ENCODE data around the gene GSN. TPM values are rescaled to one million over a fixed set of nuclear protein-coding genes. Genes with fewer than 3 reads are reported as not detected.

The GSN gene
- total and polyA plus RNA-seq, 10 of the 15 experiments (the other 5 are each of a cell fraction or from before 2014, with no cell fraction given): 0.66 to 9.2 (median 6.2) TPM

DNA sequence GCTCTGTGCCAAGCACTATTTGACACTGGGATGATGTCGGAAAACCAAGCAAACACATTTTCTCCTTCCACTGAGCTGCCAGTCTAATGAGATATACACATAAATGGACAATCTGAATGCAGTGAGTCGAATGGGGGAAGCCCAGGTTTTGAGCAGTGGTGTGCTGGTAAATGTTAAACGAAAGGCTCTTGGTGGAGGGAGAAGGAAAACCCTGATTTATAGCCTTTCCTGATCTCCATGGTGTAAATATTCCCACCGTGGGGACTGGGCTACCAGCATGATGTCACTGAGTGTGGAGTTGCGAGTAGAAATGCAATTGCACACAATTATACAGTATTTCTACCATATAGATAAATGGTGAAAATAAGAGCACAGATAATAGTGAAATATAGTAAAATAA lies 5.0 kb upstream of the GSN start:
- Histone ChIP-seq H3K9me3 (replicated peaks; ENCODE audit: control insufficient read depth, insufficient read depth, low read length) (no peaks in the 10 kb centered on the region), H2AFZ (ENCODE audit: control insufficient read depth, low read depth, low read length) (no peak overlapping the region), H3K4me2 (ENCODE audit: control insufficient read depth, insufficient read depth) (no peak overlapping the region), H3K4me3 (no peak overlapping the region), H3K79me2 (ENCODE audit: control insufficient read depth, insufficient read depth, low read length) (no peaks in the 10 kb centered on the region), H3K27ac (ENCODE audit: control insufficient read depth, insufficient read depth) (no peak overlapping the region), H3K9ac (ENCODE audit: control insufficient read depth, insufficient read depth, low read length) (no peak overlapping the region), H3K27me3 (replicated peaks in 1 of 2; ENCODE audit: control insufficient read depth in 2 of 2, insufficient read depth in 2 of 2, low read length in 1 of 2) (no peaks in the 10 kb centered on the region), H3K4me1 (ENCODE audit: control insufficient read depth, insufficient read depth, low read length) (peaks cover 5% of the 10 kb centered on the region; the same call in 1 of the 2 replicates), H3K36me3 (ENCODE audit: control insufficient read depth in 2 of 2, insufficient read depth in 2 of 2, low read length in 1 of 2) (no peaks in the 10 kb centered on the region), H4K20me1 (ENCODE audit: control insufficient read depth, insufficient read depth) (no peaks in the 10 kb centered on the region)
- BruUV-seq (replicated peaks): no TSS peak
- intact Hi-C loops (cut with micrococcal nuclease; ENCODE audit: unreplicated experiment): no loop called here
- POLR2A ChIA-PET: no interaction called here
- 44% methylated on average over 5 of the region's 5 CpGs for WGBS (ENCODE audit: insufficient coverage, insufficient replicate concordance, low lambda C conversion rate, missing lambda C conversion rate)
- FAIRE-seq (no peak), DNase-seq (ENCODE audit: low read depth, low spot score) (no peak), ATAC-seq (no peak)
- CTCF ChIA-PET: interaction anchor here (1.8 to 4.6 kb wide), 2 partner anchors 15 to 49 kb away, joined by 8 to 19 read pairs; no protein-coding TSS in a partner anchor
- RAD21 ChIA-PET (ENCODE audit: unreplicated experiment): no interaction called here
- SMC1A ChIA-PET (ENCODE audit: uncharacterized antibody, unreplicated experiment): interaction anchor here (1.2 to 1.9 kb wide), 2 partner anchors 8 to 22 kb away, joined by 4 to 5 read pairs; no protein-coding TSS in a partner anchor
- TF ChIP-seq NFIC (IDR thresholded peaks at IDR 0.05; ENCODE audit: low read depth, low read length) (no peak), POLR2AphosphoS5 (IDR thresholded peaks at IDR 0.05; ENCODE audit: low read length) (no peak), NFYA (IDR thresholded peaks at IDR 0.05; ENCODE audit: borderline replicate concordance, low read depth, low read length) (no peak), RCOR1 (conservative IDR thresholded peaks at IDR 0.05; ENCODE audit: low read depth, low read length) (no peak), RAD21 (IDR thresholded peaks at IDR 0.05; ENCODE audit: insufficient read depth, low read depth, low read length) (no peak), CREB1 (IDR thresholded peaks at IDR 0.05; ENCODE audit: low read depth) (no peak), EGR1 (IDR thresholded peaks at IDR 0.05; ENCODE audit: borderline replicate concordance in 1 of 2, low read depth in 2 of 2, low read length in 2 of 2) (no peak)
- TF ChIP-seq, protein P1, sequence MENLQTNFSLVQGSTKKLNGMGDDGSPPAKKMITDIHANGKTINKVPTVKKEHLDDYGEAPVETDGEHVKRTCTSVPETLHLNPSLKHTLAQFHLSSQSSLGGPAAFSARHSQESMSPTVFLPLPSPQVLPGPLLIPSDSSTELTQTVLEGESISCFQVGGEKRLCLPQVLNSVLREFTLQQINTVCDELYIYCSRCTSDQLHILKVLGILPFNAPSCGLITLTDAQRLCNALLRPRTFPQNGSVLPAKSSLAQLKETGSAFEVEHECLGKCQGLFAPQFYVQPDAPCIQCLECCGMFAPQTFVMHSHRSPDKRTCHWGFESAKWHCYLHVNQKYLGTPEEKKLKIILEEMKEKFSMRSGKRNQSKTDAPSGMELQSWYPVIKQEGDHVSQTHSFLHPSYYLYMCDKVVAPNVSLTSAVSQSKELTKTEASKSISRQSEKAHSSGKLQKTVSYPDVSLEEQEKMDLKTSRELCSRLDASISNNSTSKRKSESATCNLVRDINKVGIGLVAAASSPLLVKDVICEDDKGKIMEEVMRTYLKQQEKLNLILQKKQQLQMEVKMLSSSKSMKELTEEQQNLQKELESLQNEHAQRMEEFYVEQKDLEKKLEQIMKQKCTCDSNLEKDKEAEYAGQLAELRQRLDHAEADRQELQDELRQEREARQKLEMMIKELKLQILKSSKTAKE (IDR thresholded peaks at IDR 0.05; ENCODE audit: low read depth, poor library complexity, severe bottlenecking): no peak
- TF ChIP-seq, protein P2, sequence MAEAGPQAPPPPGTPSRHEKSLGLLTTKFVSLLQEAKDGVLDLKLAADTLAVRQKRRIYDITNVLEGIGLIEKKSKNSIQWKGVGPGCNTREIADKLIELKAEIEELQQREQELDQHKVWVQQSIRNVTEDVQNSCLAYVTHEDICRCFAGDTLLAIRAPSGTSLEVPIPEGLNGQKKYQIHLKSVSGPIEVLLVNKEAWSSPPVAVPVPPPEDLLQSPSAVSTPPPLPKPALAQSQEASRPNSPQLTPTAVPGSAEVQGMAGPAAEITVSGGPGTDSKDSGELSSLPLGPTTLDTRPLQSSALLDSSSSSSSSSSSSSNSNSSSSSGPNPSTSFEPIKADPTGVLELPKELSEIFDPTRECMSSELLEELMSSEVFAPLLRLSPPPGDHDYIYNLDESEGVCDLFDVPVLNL (IDR thresholded peaks at IDR 0.05; ENCODE audit: low read depth, low read length): no peak
- in situ Hi-C loops (cut with MboI): no loop called here
